Measurements from ENCODE around the gene MARCKSL1. TPM values are rescaled to one million over a fixed set of nuclear protein-coding genes. Genes with fewer than 3 reads are reported as not detected.

The MARCKSL1 gene
- total RNA-seq, 1 donor from 2014 or later, result 104 TPM

- DNase-seq (ENCODE audit: low read depth, low spot score), result no peak
Measured at GRCh38 chr1:32352831-32353383, 16.9 kb upstream of the MARCKSL1 start.

GRCh38 chr1:32352239-32352745, 16.3 kb upstream of the MARCKSL1 start:
- no peak for DNase-seq (ENCODE audit: low read depth, low spot score)

GRCh38 chr1:32351399-32352238, 15.6 kb upstream of the MARCKSL1 start:
- peak; percentile 78 for DNase-seq (ENCODE audit: low read depth, low spot score)

GRCh38 chr1:32350785-32351398, 14.9 kb upstream of the MARCKSL1 start:
- no peak for DNase-seq (ENCODE audit: low read depth, low spot score)

GRCh38 chr1:32349211-32349708, 13.2 kb upstream of the MARCKSL1 start:
- peak; percentile 77 for DNase-seq (ENCODE audit: low read depth, low spot score)

- no peak for DNase-seq (ENCODE audit: low read depth, low spot score)
Measured at GRCh38 chr1:32346532-32347157, 10.6 kb upstream of the MARCKSL1 start.

- DNase-seq (ENCODE audit: low read depth, low spot score), result no peak
Measured at GRCh38 chr1:32345289-32345827, 9.3 kb upstream of the MARCKSL1 start.

- DNase-seq (ENCODE audit: low read depth, low spot score), result no peak
Measured at GRCh38 chr1:32342704-32343103, 6.7 kb upstream of the MARCKSL1 start.

- DNase-seq (ENCODE audit: low read depth, low spot score), result no peak
Measured at GRCh38 chr1:32341971-32342370, 5.9 kb upstream of the MARCKSL1 start.

GRCh38 chr1:32341186-32341757, 5.2 kb upstream of the MARCKSL1 start:
- DNase-seq (ENCODE audit: low read depth, low spot score), result no peak

- DNase-seq (ENCODE audit: low read depth, low spot score), result no peak
Measured at GRCh38 chr1:32339363-32339978, 3.4 kb upstream of the MARCKSL1 start.

- DNase-seq (ENCODE audit: low read depth, low spot score), result no peak
Measured at GRCh38 chr1:32338637-32339145, 2.7 kb upstream of the MARCKSL1 start.

- no peak for DNase-seq (ENCODE audit: low read depth, low spot score)
Measured at GRCh38 chr1:32337855-32338636, 2.0 kb upstream of the MARCKSL1 start.

- no peak for DNase-seq (ENCODE audit: low read depth, low spot score)
Measured at GRCh38 chr1:32336963-32337675, 1.1 kb upstream of the MARCKSL1 start.

- no peak for DNase-seq (ENCODE audit: low read depth, low spot score)
Measured at GRCh38 chr1:32336591-32336932, 529 bp upstream of the MARCKSL1 start.

GRCh38 chr1:32335535-32335789, 571 bp downstream of the MARCKSL1 start:
- no peak for DNase-seq (ENCODE audit: low read depth, low spot score)

GRCh38 chr1:32334864-32335534, 1.0 kb downstream of the MARCKSL1 start:
- no peak for DNase-seq (ENCODE audit: low read depth, low spot score)

GRCh38 chr1:32334274-32334861, 1.7 kb downstream of the MARCKSL1 start:
- no peak for DNase-seq (ENCODE audit: low read depth, low spot score)

Data from pulmonary artery endothelial cell (primary cell).